Activated naive CD4-positive, alpha-beta T cell treated with anti-CD3 and anti-CD28 coated beads, Interleukin-2, amount 10 ng/mL, durations not matched to agents 7 days and 5 days (primary cell): ENCODE results near the gene CFL2.
A peak's percentile ranks its signal among the peaks of the same experiment; 100 is the strongest.
"Not testable (repeated sequence)": the region's sequence is repeated elsewhere in the genome, so short reads cannot be mapped to it uniquely, and the experiment has no call there.

ENCODE experiments used
- CTCF ChIA-PET: fragments of 350-600 bp; sonication (Branson Sonifier 250); formaldehyde crosslinking; loops from one replicate; lab custom pipeline; 2021; ENCODE audit warnings: antibody characterized with exemption; lab: Charles Lee
- DNase-seq: peaks from one replicate; pipeline ENCODE4 v3.0.0-alpha.2; 2020
- H3K27ac Mint-ChIP-seq: one replicate; pipeline ENCODE4 v1.8.0; 2021; ENCODE audit warnings: mild to moderate bottlenecking, moderate library complexity, mixed read lengths
- H3K27me3 Mint-ChIP-seq: one replicate; pipeline ENCODE4 v1.8.0; 2021; ENCODE audit warnings: mild to moderate bottlenecking, mixed read lengths
- H3K36me3 Mint-ChIP-seq: one replicate; pipeline ENCODE4 v1.8.0; 2021; ENCODE audit warnings: mixed read lengths
- H3K4me1 Mint-ChIP-seq: one replicate; pipeline ENCODE4 v1.8.0; 2021; ENCODE audit warnings: mixed read lengths
- H3K4me3 Mint-ChIP-seq: one replicate; pipeline ENCODE4 v1.8.0; 2021; ENCODE audit warnings: mild to moderate bottlenecking, moderate library complexity, mixed read lengths
- H3K9me3 Mint-ChIP-seq: one replicate; pipeline ENCODE4 v1.8.0; 2021; ENCODE audit warnings: mixed read lengths

The CFL2 gene

DNA sequence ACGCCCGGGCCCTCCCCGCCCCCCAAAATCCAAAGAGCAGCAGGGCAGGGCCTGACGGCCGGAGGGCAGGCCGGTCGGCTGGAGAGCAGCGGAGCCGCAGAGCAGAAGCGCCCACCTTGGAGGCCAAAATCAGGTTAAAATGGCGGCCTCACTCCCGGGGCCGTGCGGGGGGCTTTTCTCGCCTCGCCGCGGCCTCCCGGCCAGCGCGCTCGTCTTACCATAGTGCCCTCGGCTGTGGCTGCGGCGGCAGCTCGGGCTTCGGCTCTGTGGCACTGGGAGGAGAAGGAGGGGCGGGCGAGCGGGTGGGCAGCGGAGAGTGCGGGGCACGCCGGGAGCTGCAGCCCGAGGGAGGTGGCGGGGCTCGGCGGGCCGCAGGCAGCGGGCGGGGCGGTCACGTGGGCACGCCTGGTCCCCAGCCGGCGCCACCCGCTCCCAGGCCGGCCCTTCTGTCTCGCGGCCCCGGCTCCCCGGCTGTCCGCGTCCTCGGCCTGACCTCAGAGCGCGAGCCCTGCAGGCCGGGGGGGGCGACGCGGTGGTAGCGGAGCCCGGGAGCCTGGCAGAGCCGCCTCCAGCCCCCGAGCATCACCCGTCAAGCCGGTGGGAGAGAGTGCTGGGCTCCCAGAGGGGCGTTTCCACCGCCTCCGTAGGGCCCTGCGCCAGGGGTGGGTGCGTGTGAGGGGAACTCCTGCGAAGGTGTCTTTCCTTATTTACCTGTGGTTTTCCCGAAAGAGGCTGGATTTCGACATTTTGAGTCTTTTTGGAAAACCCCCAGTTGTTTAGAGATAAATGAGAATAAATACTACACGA, at the start of gene CFL2:
Gene CFL2, minus strand, starts transcription at position 274 of the 807 bp plus-strand sequence. Its CDS starts 53 bp downstream, at position 221.
- Mint-ChIP-seq H3K36me3 (peaks cover 12% of the 10 kb centered on the region), H3K4me3 (peak within 1 kb of the TSS; percentile 80), H3K9me3 (no peaks in the 10 kb centered on the region), H3K27ac (peak within 1 kb of the TSS; percentile 78), H3K27me3 (peaks cover 13% of the 10 kb centered on the region), H3K4me1 (peaks cover 21% of the 10 kb centered on the region)
- CTCF ChIA-PET, result interaction anchor here (0.7 to 1.1 kb wide), 3 partner anchors 52 to 515 kb away, joined by 3 read pairs; no protein-coding TSS in a partner anchor
- DNase-seq, result peak; percentile 72

DNA sequence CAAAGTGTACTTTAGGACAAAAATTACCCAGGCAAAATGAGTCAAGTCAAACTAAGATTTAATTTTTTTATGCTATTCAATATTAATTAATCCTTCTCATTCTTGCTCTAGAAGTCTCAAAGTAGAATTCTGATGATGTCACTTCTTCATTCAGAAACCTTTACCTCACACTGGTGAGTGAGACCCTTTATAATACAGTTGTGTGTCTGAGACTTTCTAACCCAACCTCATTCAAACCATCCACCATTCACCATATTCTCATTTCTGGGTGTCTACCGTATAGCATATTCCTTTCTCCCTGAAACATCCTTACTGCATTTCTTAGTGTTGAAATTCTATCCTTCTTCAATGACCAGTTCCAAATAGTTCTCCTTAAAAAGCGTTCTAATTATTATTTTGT, 40.8 kb upstream of the CFL2 start:
- H3K4me1 Mint-ChIP-seq, result no peaks in the 10 kb centered on the region
- H3K27me3 Mint-ChIP-seq, result no peaks in the 10 kb centered on the region
- no peak overlapping the region for H3K4me3 Mint-ChIP-seq
- no peak for DNase-seq
- H3K9me3 Mint-ChIP-seq, result no peaks in the 10 kb centered on the region
- H3K36me3 Mint-ChIP-seq, result peaks cover 32% of the 10 kb centered on the region
- CTCF ChIA-PET, result no interaction called here
- H3K27ac Mint-ChIP-seq, result no peak overlapping the region

DNA sequence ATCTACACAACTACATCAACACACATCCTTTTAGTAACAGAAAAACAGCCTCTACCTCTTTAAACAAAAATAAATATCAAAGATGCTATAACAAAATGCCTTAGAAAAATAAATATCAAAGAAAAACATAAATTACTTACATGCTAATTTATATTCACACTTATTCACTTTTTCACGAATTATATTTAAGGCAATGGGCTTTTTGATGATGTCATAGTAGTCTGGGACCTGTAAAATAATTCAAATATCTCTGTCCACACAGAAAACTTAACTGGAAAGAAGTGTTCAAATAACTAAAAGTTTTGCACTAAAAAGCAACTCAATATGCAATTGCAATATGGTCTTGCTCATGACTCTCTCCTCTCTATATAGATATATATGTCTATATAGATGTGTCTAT, 40.3 kb upstream of the CFL2 start:
- Mint-ChIP-seq H3K27me3 (no peaks in the 10 kb centered on the region), H3K27ac (no peak overlapping the region), H3K4me3 (no peak overlapping the region), H3K36me3 (peaks cover 28% of the 10 kb centered on the region), H3K4me1 (no peaks in the 10 kb centered on the region), H3K9me3 (no peaks in the 10 kb centered on the region)
- CTCF ChIA-PET, result no interaction called here
- no peak for DNase-seq

DNA sequence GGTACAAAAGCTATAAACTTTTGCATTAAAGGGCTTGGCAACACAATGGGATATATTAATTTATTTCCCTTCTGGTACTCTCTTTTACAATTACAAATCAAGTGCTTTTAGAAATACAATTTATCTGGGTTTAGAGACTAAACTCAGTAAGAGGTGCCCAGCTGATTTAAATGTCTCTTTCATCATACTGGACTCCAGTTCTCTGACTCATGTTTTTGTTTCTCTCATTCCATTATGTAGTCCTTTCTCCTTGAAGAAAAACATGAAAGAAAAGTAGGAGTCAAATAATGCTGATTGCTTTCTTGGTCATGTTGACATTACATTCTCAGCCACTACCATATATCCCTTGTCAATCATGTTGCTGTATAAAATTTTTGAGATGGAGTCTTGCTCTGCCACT, 36.3 kb upstream of the CFL2 start:
- H3K36me3 Mint-ChIP-seq, result peaks cover 15% of the 10 kb centered on the region

DNA sequence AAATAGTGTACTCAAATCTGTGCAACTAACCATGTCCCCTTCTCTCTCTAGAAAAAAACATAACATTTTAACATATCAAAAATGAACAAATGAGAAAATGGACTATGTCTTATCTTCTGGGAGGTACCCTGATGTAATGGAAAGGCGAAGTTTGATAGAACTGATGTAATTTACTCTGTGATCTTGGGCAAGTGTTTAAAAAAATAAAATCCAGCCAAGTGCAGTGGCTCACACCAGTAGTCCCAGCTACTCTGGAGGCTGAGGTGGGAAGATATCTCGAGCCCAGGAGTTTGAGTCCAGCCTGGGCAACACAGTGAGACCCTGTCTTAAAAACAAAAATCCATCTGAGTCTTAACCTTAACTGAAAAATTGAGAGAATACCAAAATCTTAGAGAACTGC, 35.8 kb upstream of the CFL2 start:
- CTCF ChIA-PET, result interaction anchor here (1.2 kb wide), 1 partner anchor 27 kb away, joined by 5 read pairs; no protein-coding TSS in a partner anchor
- H3K4me3 Mint-ChIP-seq, result no peak overlapping the region

More for the DNA sequence above, 36.3 kb upstream of the CFL2 start:
- H3K27me3 Mint-ChIP-seq, result no peaks in the 10 kb centered on the region
- H3K27ac Mint-ChIP-seq, result no peak overlapping the region
- no peaks in the 10 kb centered on the region for H3K9me3 Mint-ChIP-seq
- no peak for DNase-seq
- H3K4me3 Mint-ChIP-seq, result no peak overlapping the region
- CTCF ChIA-PET, result no interaction called here
- no peaks in the 10 kb centered on the region for H3K4me1 Mint-ChIP-seq

DNA sequence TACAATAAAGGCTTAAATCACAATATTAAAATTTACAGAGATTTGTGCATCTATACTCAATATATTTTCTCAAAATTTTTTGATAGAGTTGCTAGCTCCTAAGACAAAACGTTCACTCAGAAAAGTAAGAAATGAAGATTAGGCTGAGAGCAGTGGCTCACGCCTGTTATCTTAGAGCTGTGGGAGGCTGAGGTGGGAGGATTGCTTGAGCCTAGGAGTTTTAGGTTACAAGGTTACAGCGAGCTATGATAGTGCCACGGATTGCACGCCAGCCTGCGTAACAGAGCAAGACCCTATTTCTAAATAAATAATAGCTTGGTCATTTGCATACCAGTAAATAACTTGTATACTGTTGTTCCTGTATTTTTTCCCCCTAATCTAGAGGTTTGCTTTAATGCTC, 35.0 kb upstream of the CFL2 start:
- Mint-ChIP-seq H3K27ac (no peak overlapping the region), H3K36me3 (peaks cover 7% of the 10 kb centered on the region), H3K4me1 (no peaks in the 10 kb centered on the region), H3K4me3 (no peak overlapping the region), H3K27me3 (no peaks in the 10 kb centered on the region), H3K9me3 (no peaks in the 10 kb centered on the region)
- no peak for DNase-seq
- CTCF ChIA-PET, result interaction anchor here (1.2 kb wide), 1 partner anchor 26 kb away, joined by 5 read pairs; no protein-coding TSS in a partner anchor

More for the DNA sequence above, 35.8 kb upstream of the CFL2 start:
- Mint-ChIP-seq H3K4me1 (no peaks in the 10 kb centered on the region), H3K9me3 (no peaks in the 10 kb centered on the region), H3K27ac (no peak overlapping the region), H3K36me3 (peaks cover 11% of the 10 kb centered on the region), H3K27me3 (no peaks in the 10 kb centered on the region)
- no peak for DNase-seq

DNA sequence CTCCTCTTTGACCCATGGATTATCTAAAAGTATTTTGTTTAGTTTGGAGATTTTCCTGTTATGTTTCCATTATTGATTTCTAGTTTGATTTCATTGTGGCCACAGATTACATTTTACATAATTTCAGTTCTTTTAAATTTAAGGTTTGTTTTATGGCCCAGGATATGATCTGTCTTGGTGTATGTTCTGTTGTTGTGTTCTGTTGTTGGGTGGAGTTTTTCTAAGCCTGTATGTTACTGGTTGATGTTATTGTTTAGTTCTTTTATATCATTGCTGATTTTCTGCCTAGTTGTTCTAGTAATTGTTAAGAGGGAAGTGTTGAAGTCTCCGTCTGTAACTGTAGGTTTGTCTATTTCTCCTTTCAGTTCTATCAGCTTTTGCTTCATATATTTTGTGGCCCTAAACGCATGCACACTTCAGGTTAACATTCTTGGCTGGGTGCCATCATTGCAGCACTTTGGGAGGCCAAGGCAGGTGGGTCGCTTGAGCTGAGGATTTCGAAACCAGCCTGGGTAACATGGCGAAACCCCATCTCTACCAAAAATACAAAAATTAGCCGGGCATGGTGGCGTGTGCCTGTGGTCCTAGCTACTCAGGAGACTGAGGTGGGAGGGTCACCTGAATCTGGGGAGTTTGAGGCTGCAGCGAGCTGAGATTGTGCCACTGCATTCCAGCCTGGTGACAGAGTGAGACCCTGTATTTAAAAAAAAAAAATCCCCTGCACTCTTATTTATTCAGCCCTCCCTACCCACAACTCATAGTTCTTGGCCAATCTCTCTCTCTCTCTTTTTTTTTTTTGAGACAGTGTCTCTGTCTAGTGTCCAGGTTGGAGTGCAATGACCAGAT, 28.1 kb upstream of the CFL2 start:
- H3K4me1 Mint-ChIP-seq, result peaks cover 15% of the 10 kb centered on the region
- H3K4me3 Mint-ChIP-seq, result no peak overlapping the region

DNA sequence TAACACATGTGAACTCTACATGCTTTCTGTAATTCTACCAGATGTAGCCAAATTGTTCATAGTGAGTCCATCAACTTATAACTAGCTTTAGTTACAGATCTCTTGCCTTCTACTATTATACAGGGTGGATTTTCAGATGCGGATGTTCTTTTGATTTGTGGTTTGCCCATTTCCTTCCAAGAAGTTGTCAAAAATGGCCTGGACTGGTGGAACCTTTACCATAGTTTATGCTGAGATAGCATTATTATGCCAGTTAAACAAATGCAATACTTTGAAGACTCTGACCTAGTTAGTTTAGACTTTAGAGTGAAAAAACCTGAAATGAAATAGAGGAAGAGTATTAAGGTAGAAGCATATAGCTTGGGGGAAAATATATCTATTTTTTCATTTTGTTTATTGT, 27.4 kb upstream of the CFL2 start:
- no peak overlapping the region for H3K27ac Mint-ChIP-seq
- peaks cover 4% of the 10 kb centered on the region for H3K9me3 Mint-ChIP-seq
- no peak overlapping the region for H3K4me3 Mint-ChIP-seq
- CTCF ChIA-PET, result interaction anchor here (0.8 to 1.2 kb wide), 2 partner anchors 12 to 19 kb away, joined by 3 to 5 read pairs; no protein-coding TSS in a partner anchor
- H3K27me3 Mint-ChIP-seq, result no peaks in the 10 kb centered on the region
- no peak for DNase-seq
- no peaks in the 10 kb centered on the region for H3K36me3 Mint-ChIP-seq
- peaks cover 15% of the 10 kb centered on the region for H3K4me1 Mint-ChIP-seq

More for the DNA sequence above, 28.1 kb upstream of the CFL2 start:
- no peak overlapping the region for H3K27ac Mint-ChIP-seq
- peaks cover 4% of the 10 kb centered on the region for H3K9me3 Mint-ChIP-seq
- H3K36me3 Mint-ChIP-seq, result no peaks in the 10 kb centered on the region
- DNase-seq, result no peak
- H3K27me3 Mint-ChIP-seq, result no peaks in the 10 kb centered on the region
- CTCF ChIA-PET, result interaction anchor here (0.8 kb wide), 1 partner anchor 13 kb away, joined by 3 read pairs; no protein-coding TSS in a partner anchor

DNA sequence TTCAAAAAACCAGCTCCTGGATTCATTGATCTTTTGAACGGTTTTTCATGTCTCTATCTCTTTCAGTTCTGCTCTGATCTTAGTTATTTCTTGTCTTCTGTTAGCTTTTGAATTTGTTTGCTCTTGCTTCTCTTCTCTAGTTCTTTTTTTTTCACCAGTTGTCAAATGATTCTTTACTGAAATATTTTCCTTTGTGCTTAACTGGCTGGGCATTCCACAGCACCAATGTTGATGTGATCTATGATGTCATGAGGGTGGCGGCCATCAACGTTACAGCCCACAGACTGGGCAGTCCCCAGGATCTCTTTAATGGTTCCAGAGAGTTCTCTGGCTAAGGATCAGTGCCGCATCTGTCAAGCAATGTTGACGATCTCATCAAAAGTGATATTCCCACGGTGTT, 25.7 kb upstream of the CFL2 start:
- H3K27me3 Mint-ChIP-seq, H3K36me3 Mint-ChIP-seq, H3K9me3 Mint-ChIP-seq, DNase-seq, H3K4me3 Mint-ChIP-seq, H3K27ac Mint-ChIP-seq: not testable (repeated sequence)
- peaks cover 15% of the 10 kb centered on the region for H3K4me1 Mint-ChIP-seq
- CTCF ChIA-PET, result interaction anchor here (0.6 kb wide), 1 partner anchor 26 kb away, joined by 3 read pairs; no protein-coding TSS in a partner anchor

DNA sequence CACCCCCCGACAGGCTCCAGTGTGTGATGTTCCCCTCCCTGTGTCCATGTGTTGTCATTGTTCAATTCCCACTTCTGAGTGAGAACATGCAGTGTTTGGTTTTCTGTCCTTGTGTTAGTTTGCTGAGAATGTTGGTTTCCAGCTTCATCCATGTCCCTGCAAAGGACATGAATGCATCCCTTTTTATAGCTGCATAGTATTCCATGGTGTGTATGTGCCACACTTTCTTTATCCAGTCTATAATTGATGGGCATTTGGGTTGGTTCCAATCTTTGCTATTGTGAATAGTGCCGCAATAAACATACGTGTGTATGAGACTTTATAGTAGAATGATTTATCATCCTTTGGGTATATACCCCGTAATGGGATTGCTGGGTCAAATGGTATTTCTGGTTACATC, 22.7 kb upstream of the CFL2 start:
- DNase-seq, H3K4me3 Mint-ChIP-seq, H3K4me1 Mint-ChIP-seq, H3K27me3 Mint-ChIP-seq, H3K9me3 Mint-ChIP-seq, CTCF ChIA-PET, H3K36me3 Mint-ChIP-seq, H3K27ac Mint-ChIP-seq: not testable (repeated sequence)

DNA sequence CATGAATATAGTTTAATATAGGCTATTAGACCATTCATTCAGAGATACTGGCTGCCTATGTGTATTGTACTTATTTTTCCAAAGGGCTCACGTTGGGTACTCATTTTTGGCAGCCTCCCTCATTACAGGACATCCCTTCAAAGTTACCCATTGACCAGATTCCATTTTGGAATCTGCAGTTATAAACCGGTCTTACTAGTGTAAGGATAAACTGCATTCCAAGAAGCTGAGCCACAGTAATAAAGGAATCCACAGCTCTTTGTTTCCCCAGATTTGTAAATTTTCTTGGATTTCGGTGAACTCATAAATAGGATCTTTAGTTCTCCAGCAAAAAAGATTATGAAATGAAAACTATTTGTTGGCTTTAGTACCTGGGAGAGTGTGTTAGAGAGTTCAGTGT, 18.9 kb upstream of the CFL2 start:
- no peaks in the 10 kb centered on the region for H3K4me1 Mint-ChIP-seq
- peaks cover 5% of the 10 kb centered on the region for H3K9me3 Mint-ChIP-seq
- H3K27ac Mint-ChIP-seq, result no peak overlapping the region
- no peak overlapping the region for H3K4me3 Mint-ChIP-seq
- no peak for DNase-seq
- peaks cover 9% of the 10 kb centered on the region for H3K27me3 Mint-ChIP-seq
- CTCF ChIA-PET, result interaction anchor here (2.7 kb wide), 1 partner anchor 10 kb away, joined by 13 read pairs; no protein-coding TSS in a partner anchor
- H3K36me3 Mint-ChIP-seq, result no peaks in the 10 kb centered on the region

DNA sequence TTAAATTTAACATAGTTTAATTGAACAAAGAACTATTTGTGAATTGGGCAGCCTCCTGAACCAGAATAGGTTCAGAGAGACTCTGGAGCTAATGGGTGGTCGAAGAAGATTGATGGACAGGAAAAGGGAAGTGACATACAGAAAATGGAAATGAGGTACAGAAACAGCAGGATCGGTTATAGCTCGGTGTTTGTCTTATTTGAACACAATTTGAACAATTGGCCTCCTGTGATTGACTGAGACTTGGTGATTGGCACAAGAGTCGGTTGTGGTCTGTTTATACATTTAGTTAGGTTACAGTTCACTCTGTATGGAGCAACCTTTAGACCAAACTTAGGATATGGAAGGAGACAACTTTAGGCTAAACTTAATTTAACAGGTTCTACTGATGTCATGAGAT, 18.4 kb upstream of the CFL2 start:
- H3K9me3 Mint-ChIP-seq, result peaks cover 5% of the 10 kb centered on the region
- DNase-seq, result no peak
- H3K4me1 Mint-ChIP-seq, result no peaks in the 10 kb centered on the region
- peaks cover 9% of the 10 kb centered on the region for H3K27me3 Mint-ChIP-seq
- no peaks in the 10 kb centered on the region for H3K36me3 Mint-ChIP-seq
- CTCF ChIA-PET, result interaction anchor here (2.7 kb wide), 1 partner anchor 10 kb away, joined by 13 read pairs; no protein-coding TSS in a partner anchor
- H3K4me3 Mint-ChIP-seq, result no peak overlapping the region
- H3K27ac Mint-ChIP-seq, result no peak overlapping the region

DNA sequence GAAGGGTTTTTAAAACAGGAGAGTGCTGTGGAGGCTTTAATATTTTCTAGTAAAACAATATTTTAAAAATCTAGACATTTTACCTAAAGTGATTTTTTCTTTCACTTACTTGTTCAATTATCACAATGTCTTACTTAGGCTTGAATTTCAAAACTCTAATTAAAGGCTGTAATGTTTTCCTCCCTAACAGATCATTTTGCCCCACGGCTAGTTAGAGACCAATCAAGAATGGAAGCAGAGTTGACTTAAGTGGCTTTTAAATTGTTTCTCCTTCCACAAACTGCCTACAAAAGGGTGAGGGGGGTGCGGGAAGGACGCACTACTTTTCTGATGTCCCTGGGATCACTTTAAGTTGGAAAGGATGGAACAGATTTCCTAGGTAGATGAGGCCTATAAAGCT, 9.5 kb upstream of the CFL2 start:
- Mint-ChIP-seq H3K36me3 (no peaks in the 10 kb centered on the region), H3K9me3 (no peaks in the 10 kb centered on the region), H3K27me3 (no peaks in the 10 kb centered on the region), H3K4me3 (no peak overlapping the region), H3K27ac (no peak overlapping the region), H3K4me1 (no peaks in the 10 kb centered on the region)
- no peak for DNase-seq
- CTCF ChIA-PET, result interaction anchor here (0.6 to 4.2 kb wide), 5 partner anchors 9 to 119 kb away, joined by 3 to 66 read pairs (median 8); no protein-coding TSS in a partner anchor
